Activated CD8-positive, alpha-beta T cell treated with anti-CD3 and anti-CD28 coated beads for 36 hours (primary cell): ENCODE data around the gene CFHR5. TPM values are rescaled to one million over a fixed set of nuclear protein-coding genes. Genes with fewer than 3 reads are reported as not detected.
"Not testable (repeated sequence)": the region's sequence is repeated elsewhere in the genome, so short reads cannot be mapped to it uniquely, and the experiment has no call there.

Source experiments
- ATAC-seq: fragments of 200-7000 bp; cut with Tn5 transposase; one replicate; pipeline ENCODE4 v1.10.0; 2021; ENCODE audit warnings: mild to moderate bottlenecking, moderate library complexity
- CTCF ChIA-PET: fragments of 350-600 bp; sonication (Branson Sonifier 250); formaldehyde crosslinking; loops from one replicate; lab custom pipeline; 2021; ENCODE audit warnings: antibody characterized with exemption; lab: Charles Lee
- POLR2A ChIA-PET: fragments of 350-600 bp; sonication (Branson Sonifier 250); formaldehyde crosslinking; loops from one replicate; lab custom pipeline; 2021; ENCODE audit warnings: antibody characterized with exemption; lab: Charles Lee
- DNase-seq: peaks from one replicate; pipeline ENCODE4 v3.0.0-alpha.2; 2020
- H3K27ac Mint-ChIP-seq: one replicate; pipeline ENCODE4 v1.8.0; 2021; ENCODE audit warnings: mild to moderate bottlenecking, mixed read lengths
- H3K27me3 Mint-ChIP-seq: one replicate; pipeline ENCODE4 v1.8.0; 2021; ENCODE audit warnings: mixed read lengths
- H3K36me3 Mint-ChIP-seq: one replicate; pipeline ENCODE4 v1.8.0; 2021; ENCODE audit warnings: low read depth, mixed read lengths
- H3K4me1 Mint-ChIP-seq: one replicate; pipeline ENCODE4 v1.8.0; 2021; ENCODE audit warnings: low read depth, mixed read lengths
- H3K4me3 Mint-ChIP-seq: one replicate; pipeline ENCODE4 v1.8.0; 2021; ENCODE audit warnings: mild to moderate bottlenecking, moderate library complexity, mixed read lengths
- H3K9me3 Mint-ChIP-seq: one replicate; pipeline ENCODE4 v1.8.0; 2021; ENCODE audit warnings: mixed read lengths
- intact Hi-C: fragments of 100-400 bp; cut with micrococcal nuclease; formaldehyde crosslinking; loops from one replicate; pipeline ENCODE4 v1.10.0; 2022
- total RNA-seq, 2 experiments: library from RNA; stranded (reverse); gene quantifications; one replicate each; pipeline ENCODE4 v1.2.3, GENCODE V29; 2021
- TF ChIP-seq, protein P1 (sequence below): fragments of 200-600 bp; IDR thresholded peaks from one replicate; pipeline ENCODE4 v1.8.0; 2022; ENCODE audit warnings: antibody characterized with exemption, mild to moderate bottlenecking

CFHR5 gene
- total RNA-seq, 2 experiments from 2014 or later: not detected

DNA sequence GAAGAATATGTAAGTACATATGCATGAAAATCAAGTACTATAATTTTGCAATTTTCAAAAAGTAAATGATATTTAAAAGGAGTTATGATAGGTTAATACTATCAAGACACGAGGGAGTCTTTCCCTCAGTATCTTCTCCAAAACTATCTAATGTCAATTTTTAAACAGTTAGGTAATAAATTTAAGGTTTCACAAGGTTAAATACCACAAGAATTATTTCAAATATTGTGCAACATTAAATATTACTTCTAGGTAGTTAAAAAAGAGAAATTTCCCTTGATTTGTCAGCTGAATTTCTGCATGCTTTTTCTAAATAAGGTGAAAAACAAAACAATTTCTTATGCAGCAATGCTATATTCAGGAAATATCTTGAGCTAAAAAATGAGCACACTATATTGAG, 3.5 kb downstream of the CFHR5 start:
- ChIA-PET CTCF (no interaction called here), POLR2A (no interaction called here)
- TF ChIP-seq, protein P1, sequence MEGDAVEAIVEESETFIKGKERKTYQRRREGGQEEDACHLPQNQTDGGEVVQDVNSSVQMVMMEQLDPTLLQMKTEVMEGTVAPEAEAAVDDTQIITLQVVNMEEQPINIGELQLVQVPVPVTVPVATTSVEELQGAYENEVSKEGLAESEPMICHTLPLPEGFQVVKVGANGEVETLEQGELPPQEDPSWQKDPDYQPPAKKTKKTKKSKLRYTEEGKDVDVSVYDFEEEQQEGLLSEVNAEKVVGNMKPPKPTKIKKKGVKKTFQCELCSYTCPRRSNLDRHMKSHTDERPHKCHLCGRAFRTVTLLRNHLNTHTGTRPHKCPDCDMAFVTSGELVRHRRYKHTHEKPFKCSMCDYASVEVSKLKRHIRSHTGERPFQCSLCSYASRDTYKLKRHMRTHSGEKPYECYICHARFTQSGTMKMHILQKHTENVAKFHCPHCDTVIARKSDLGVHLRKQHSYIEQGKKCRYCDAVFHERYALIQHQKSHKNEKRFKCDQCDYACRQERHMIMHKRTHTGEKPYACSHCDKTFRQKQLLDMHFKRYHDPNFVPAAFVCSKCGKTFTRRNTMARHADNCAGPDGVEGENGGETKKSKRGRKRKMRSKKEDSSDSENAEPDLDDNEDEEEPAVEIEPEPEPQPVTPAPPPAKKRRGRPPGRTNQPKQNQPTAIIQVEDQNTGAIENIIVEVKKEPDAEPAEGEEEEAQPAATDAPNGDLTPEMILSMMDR: no peak
- H3K4me3 Mint-ChIP-seq: no peak overlapping the region
- H3K27ac Mint-ChIP-seq: no peak overlapping the region
- DNase-seq (no peak), ATAC-seq (no peak)
- H3K27me3 Mint-ChIP-seq: peaks cover 1% of the 10 kb centered on the region
- H3K36me3 Mint-ChIP-seq: no peaks in the 10 kb centered on the region
- no peaks in the 10 kb centered on the region for H3K9me3 Mint-ChIP-seq
- no peaks in the 10 kb centered on the region for H3K4me1 Mint-ChIP-seq
- intact Hi-C loops: no loop called here

DNA sequence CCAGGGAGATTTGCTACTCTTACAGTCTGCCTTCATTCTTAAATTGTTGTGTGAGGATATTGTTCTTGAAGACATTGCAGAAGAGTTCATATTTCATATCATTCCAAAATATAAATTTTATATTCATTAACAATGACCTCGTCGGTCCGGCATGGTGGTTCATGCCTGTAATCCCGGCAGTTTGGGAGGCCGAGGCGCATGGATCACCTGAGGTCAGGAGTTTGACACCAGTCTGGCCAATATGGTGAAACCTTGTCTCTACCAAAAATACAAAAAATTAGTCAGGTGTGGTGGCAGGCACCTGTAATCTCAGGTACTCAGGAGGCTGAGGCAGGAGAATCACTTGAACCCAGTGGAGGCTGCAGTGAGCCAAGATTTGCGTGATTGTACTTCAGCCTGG, 4.9 kb downstream of the CFHR5 start:
- H3K27me3 Mint-ChIP-seq, H3K36me3 Mint-ChIP-seq, H3K4me3 Mint-ChIP-seq, POLR2A ChIA-PET, ATAC-seq, H3K27ac Mint-ChIP-seq, intact Hi-C loops, H3K9me3 Mint-ChIP-seq, DNase-seq, H3K4me1 Mint-ChIP-seq: not testable (repeated sequence)
- CTCF ChIA-PET: interaction anchor here (0.6 kb wide), 1 partner anchor 18 kb away, joined by 4 read pairs; no protein-coding TSS in a partner anchor

DNA sequence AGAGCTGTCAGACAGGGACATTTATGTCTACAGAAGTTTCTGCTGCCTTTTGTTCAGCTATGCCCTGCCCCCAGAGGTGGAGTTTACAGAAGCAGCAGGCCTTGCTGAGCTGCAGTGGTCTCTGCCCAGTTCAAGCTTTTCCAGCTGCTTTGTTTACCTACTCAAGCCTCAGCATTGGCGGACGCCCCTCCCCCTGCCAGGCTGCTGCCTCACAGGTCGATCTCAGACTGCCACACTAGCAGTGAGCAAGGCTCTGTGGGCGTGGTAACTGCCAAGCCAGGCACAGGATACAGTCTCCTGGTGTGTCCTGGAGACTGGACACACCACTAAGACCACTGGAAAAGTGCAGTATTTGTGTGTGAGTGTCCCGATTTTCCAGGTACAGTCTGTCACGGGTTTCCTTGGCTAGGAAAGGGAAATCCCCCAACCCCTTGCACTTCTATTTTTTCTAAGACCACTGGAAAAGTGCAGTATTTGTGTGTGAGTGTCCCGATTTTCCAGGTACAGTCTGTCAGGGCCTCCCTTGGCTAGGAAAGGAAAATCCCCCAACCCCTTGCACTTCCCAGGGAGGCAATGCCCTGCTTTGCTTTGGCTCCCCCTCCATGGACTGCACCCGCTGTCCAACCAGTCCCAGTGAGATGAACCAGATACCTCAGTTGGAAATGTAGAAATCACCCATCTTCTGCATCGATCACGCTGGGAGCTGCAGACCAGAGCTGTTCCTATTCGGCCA, 14.7 kb downstream of the CFHR5 start:
- H3K27me3 Mint-ChIP-seq, CTCF ChIA-PET, H3K36me3 Mint-ChIP-seq, H3K9me3 Mint-ChIP-seq, H3K4me1 Mint-ChIP-seq, DNase-seq, ATAC-seq, H3K27ac Mint-ChIP-seq, intact Hi-C loops, H3K4me3 Mint-ChIP-seq, POLR2A ChIA-PET: not testable (repeated sequence)

DNA sequence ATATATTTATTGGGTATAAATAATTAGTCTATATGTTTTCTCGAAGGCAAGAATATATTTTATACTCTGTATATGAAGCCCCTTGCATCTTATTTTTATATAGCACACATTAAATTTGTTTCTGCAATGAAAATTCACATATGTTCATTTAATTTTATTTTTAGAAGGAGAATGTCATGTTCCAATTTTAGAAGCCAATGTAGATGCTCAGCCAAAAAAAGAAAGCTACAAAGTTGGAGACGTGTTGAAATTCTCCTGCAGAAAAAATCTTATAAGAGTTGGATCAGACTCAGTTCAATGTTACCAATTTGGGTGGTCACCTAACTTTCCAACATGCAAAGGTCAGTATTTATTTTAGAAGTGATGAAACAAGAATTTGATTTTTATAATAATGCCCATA, 16.6 kb downstream of the CFHR5 start:
- H3K27me3 Mint-ChIP-seq: peaks cover 5% of the 10 kb centered on the region
- POLR2A ChIA-PET: no interaction called here
- CTCF ChIA-PET: interaction anchor here (0.6 kb wide), 1 partner anchor 368 kb away, joined by 3 read pairs; no protein-coding TSS in a partner anchor
- TF ChIP-seq, protein P1: no peak
- no peak overlapping the region for H3K4me3 Mint-ChIP-seq
- no peaks in the 10 kb centered on the region for H3K36me3 Mint-ChIP-seq
- no peak for DNase-seq
- no peak overlapping the region for H3K27ac Mint-ChIP-seq
- intact Hi-C loops: no loop called here
- H3K9me3 Mint-ChIP-seq: no peaks in the 10 kb centered on the region
- H3K4me1 Mint-ChIP-seq: no peaks in the 10 kb centered on the region
- no peak for ATAC-seq

DNA sequence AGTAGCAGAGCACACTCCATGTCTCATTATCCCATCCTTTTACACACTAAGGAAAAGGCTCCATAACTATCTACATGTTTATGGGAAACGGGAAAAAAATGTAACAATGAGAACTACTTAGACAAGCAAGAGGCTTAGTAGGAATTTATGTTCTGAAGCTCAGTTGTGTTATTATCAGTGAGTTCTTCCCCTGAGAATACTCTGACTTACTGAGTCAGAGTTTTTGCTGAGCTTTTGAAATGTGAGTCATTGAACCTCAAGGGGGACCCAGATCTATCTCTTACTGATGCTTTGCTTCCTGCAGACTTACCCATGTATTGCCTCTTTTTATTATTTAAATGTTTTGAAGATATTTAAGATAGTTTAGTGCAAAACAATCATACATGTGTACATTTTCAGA, 20.1 kb downstream of the CFHR5 start:
- Mint-ChIP-seq H3K9me3 (no peaks in the 10 kb centered on the region), H3K27ac (no peak overlapping the region), H3K36me3 (no peaks in the 10 kb centered on the region), H3K4me3 (no peak overlapping the region), H3K4me1 (no peaks in the 10 kb centered on the region), H3K27me3 (peaks cover 3% of the 10 kb centered on the region)
- ATAC-seq (no peak), DNase-seq (no peak)
- POLR2A ChIA-PET: no interaction called here
- TF ChIP-seq, protein P1: no peak
- intact Hi-C loops: no loop called here
- CTCF ChIA-PET: interaction anchor here (1.5 kb wide), 1 partner anchor 9 kb away, joined by 3 read pairs; no protein-coding TSS in a partner anchor

DNA sequence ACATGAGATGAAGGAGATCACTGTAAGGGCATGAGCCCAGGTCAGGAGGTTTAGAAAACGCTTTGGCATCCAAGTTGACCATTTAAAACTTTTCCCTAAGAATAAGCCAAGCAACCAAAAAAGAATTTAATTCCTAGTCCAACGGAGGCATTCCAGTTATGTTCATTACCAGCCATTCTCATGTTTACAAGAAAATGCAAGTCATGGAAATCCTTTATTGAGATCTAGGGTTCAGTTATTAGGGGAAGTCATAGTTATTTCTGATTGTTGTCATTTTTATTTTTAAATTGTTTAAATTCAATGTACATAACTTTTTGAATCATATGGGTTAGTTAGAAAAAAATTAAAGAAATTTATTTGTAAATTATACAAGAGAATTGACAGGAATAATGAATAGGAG, 24.5 kb downstream of the CFHR5 start:
- Mint-ChIP-seq H3K27me3 (no peaks in the 10 kb centered on the region), H3K4me3 (no peak overlapping the region), H3K36me3 (no peaks in the 10 kb centered on the region), H3K4me1 (no peaks in the 10 kb centered on the region), H3K9me3 (no peaks in the 10 kb centered on the region), H3K27ac (no peak overlapping the region)
- POLR2A ChIA-PET: no interaction called here
- intact Hi-C loops: no loop called here
- TF ChIP-seq, protein P1: no peak
- DNase-seq (no peak), ATAC-seq (no peak)
- CTCF ChIA-PET: no interaction called here
